GM19023 (cell line): ENCODE data around the gene CACNA1G.

Experiments
- ATAC-seq: cut with Tn5 transposase; IDR thresholded peaks from one replicate; pipeline ENCODE4 v1.9.1; 2021; ENCODE audit warnings: mild to moderate bottlenecking, moderate library complexity; ENCODE audit not compliant: unreplicated experiment

CACNA1G gene

DNA sequence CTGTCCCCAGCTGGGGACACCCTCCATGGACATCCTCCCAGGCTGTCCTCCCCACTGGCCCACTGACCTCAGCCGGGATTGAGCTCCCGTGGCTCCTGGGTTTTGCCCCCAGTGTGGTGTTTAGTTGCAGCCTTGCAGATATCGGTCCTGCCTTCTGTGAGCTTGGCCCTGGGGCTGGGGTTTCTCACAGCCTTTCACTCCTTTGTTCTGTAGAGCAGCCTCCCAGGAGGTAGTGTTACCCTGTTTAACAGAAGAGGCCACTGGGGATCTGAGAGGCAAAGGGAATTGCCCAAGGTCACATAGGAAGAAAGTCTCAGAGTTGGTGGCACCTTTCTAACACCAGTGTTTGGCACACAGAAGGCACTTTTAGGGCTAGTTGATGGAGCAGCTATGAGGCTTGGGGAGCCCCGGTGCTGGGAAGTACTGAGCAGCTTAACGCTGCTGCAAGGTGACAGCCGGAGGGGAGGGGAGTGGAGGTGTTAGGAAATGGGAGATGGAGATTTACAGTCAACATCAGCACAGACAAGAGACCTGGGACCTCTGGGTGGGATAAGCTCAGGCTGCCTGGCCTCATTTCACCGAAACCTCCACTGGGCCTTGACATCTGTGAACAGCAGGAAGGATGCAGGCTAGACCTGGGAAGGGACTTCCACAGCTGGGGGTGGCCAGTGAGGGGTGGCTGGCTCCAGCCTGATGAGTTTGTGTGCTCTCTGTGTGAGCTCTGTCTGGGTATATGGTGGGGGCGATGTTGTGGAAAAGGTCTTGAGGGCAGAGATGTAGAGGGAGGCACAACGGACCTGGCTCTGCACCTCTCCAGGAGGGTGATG, 26.1 kb downstream of the CACNA1G start:
- ATAC-seq = no peak

DNA sequence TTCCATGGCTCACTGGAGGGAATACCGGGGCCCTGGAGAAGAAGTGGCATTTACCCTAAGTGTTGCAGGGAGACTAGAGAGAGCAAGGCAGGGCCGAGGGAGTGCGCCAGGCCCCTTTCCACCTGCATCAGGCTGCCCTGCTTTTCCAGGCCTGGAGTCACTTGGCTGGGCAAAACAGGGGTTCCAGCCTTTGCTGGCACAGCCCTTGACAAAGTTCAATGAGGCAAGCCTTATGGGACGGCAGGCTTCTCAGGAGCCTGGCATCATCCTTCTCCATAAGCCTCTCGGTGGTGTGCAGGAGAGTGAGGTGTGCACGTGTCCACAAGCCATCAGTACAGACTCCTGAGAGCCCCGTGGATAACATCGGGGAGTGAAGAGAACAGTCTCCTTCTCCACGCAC, 27.1 kb downstream of the CACNA1G start:
- no peak for ATAC-seq

DNA sequence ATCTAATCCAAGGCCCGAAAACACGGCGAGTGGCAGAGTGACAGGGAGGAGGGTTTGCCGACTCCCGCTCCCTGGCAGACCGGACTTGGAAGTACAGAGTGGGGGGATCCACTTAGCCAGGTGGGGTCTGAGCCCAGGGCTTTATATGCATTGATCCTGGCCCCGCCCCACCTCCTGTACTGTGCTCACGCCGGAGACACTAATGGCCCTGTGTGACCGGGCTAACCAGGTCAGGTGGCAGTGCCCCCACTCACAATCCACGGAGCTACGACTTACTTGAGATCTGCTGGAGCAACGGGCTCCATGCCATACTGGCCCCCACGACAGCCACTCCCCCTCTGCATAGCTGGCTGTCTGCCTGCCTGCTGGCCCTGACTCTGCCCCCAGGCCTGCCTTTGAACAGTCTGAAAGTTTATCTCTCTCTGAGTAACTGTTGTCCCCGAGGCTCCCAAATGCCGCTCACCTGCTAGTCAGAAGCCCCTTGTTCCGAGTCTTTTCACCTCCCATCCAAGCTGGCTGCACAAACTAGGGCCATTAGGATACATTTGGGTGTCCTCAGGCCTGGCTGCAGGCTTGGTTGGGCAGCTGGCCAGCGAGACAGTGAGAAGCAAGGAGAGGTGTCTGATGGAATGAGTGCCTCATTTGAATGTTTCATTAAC, 28.0 kb downstream of the CACNA1G start:
- ATAC-seq = no peak

DNA sequence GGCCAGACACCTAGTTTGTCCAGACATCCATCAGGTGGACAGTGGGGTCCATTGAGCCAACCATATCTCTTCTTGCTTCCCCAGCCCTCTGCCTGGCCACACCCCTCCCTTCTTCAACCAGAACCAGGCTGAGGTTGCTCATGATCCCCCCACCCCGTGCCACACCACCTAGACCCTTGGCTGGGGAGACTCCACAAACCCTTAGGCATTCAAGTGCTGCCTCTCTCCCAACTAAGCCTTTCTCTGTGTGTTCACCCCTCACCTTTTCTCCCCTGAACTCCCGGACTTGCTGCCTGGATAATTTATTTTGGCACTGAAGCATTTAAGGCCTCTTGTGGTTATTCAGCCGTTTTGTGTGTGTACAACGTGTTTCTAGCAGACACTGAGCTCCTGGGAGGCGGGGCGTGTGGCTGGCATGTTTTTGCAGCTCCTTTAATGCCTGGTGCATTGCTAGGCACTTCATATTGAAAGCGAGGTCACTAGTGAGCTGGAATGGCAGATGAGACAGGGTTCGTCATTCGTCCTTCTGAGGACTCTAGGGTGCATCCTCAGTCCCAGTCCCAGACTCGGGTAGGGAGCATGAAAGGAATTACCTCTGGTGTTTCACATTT, 28.7 kb downstream of the CACNA1G start:
- no peak for ATAC-seq

DNA sequence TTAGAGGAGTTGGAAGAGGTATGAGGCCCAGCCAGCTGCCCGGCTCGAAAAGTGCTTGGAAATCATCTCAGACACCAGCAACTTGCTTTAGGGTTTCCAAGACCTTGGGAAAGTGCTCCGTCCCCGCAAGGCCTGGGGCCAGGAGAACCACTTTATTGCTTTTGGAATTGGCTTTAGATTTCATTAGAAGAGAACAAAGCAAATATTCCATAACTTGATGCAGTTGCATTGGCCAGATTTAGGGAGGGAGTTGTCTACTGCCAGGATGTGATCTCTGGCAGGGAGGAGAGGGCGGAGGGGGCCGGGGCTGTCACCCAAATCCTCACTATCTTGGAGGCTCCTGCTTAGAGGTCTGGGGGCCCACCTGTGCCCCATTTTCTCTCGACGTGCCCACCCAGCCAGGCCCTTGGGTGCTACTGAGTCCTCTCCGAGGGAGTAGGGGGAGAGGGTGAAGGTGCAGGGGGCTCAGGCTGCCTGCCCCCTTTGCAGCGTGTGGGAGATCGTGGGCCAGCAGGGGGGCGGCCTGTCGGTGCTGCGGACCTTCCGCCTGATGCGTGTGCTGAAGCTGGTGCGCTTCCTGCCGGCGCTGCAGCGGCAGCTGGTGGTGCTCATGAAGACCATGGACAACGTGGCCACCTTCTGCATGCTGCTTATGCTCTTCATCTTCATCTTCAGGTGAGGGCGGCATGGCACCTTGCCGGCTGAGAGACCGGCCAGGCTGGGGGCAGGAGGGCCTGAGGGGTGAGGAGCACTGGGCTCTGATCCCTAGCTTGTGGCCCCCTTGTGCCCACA, 30.6 kb downstream of the CACNA1G start:
- ATAC-seq = no peak

DNA sequence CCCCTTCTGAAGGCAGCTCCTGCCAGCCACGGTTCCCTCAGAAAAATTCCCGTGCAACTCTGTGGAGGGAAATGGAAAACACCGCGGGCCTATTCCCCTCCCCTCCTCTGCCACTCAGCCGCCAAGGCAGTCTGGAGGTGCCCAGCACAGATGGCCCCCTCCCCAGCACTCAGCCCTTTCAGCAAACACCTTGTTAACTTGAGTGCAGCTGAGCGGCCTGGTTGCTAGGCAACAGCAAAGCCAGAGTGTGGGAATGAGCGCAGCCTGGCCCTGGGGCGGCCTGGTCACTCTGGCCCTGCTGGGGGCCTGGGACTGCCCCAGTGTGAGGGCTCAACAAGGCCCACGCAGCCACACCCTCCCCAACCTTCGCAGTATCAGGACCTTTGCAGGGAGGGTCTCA, 32.8 kb downstream of the CACNA1G start:
- no peak for ATAC-seq

DNA sequence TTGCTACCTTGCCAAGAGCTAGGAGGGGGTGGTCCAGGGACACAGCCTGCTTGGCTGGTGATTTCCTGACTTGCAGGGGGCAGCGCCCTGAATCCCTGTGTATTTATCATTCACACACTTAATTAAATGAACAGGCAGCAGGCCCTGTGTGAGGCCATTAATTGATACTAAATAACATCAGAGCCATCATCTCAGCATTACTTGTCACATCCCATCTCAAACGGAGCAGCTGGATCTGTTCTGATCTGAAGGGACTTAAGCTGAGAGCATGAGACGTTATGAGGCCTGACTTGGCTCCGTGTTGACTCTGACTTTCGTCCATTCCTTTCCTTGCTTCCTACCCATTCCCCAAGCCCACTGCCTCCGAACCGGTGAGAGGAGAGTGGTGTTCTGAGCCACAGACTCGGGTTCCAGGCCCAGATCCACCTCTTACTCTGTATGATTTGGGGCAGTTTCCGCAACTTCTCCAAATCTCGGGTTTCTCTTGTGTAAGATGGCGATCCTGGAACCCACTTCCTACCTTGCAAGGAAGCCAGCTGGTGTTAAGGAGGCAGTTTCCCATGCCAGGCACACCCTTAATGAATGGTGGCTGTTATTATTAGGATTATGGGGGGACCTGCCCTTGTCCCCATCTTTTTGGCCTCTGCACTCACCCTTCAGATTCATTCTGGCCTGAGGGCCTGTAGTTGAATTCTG, 33.8 kb downstream of the CACNA1G start:
- no peak for ATAC-seq

DNA sequence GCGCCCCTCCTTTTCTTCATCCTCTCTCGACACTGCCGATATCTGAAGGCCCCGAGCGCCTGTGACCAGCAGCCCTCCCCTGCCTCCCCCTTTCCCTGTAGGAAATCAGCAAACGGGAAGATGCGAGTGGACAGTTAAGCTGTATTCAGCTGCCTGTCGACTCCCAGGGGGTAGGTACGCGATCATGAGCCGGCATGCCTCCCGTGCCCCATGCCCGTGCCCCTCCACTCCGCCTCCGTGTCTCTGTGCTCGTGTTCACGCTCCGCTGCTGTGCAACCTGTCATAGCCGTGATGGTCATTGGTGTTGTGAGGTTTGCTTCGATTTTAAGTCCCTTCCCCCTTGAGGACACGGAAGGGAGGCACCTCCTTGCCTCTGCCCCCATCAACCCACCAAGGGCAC, 34.4 kb downstream of the CACNA1G start:
- no peak for ATAC-seq

DNA sequence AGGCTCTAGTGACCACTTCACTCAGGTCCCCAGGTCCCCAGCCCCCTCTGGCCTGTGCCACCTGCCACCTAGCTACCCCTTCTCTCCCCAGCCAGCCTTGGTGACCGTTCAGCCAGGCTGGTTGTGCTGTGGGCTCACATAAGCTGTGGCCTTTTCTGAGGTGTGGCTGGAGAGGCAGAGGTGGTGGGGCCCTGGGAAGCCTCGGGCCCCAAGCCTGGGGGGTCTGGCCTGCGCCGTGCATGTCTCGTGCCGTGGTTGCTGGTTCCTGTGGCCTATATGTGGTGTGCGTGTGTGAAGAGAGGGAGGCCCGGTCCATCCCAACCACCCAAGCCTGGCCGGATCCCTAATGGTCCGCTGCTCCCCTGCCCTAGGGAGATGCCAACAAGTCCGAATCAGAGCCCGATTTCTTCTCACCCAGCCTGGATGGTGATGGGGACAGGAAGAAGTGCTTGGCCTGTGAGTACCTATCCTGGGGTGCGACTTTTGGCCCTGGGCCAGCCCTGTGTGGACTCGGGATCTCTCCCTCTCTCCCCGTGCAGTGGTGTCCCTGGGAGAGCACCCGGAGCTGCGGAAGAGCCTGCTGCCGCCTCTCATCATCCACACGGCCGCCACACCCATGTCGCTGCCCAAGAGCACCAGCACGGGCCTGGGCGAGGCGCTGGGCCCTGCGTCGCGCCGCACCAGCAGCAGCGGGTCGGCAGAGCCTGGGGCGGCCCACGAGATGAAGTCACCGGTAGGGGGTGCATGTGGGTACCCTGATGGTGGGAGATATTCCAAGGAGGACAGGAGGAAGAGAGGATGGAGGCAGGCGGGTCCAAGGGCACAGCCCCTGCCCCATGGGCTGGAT, 35.9 kb downstream of the CACNA1G start:
- ATAC-seq = no peak

DNA sequence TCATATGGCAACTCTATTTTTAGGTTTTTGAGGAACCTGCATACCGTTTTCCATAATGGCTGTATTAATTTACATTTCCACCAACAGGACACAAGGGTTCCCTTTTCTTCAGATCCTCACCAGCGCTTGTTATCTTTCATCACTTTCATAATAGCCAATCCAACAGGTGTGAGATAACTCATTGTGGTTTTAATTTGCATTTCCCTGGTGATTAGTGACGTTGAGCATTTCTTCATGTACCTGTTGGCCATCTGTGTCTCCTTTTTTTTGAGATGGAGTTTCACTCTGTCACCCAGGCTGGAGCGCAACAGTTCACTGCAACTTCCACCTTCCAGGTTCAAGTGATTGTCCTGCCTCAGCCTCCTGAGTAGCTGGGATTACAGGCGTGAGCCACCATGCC, 38.0 kb downstream of the CACNA1G start:
- no peak for ATAC-seq

DNA sequence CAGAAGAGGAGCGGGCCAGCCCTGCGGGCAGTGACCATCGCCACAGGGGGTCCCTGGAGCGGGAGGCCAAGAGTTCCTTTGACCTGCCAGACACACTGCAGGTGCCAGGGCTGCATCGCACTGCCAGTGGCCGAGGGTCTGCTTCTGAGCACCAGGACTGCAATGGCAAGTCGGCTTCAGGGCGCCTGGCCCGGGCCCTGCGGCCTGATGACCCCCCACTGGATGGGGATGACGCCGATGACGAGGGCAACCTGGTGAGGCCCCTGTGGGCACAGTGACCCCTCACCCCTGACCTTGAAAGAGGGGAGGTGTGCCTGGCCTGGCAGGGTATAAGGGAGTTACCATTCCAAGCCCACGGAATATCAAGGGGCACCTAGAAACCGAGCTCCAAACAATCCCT, 39.1 kb downstream of the CACNA1G start:
- no peak for ATAC-seq

DNA sequence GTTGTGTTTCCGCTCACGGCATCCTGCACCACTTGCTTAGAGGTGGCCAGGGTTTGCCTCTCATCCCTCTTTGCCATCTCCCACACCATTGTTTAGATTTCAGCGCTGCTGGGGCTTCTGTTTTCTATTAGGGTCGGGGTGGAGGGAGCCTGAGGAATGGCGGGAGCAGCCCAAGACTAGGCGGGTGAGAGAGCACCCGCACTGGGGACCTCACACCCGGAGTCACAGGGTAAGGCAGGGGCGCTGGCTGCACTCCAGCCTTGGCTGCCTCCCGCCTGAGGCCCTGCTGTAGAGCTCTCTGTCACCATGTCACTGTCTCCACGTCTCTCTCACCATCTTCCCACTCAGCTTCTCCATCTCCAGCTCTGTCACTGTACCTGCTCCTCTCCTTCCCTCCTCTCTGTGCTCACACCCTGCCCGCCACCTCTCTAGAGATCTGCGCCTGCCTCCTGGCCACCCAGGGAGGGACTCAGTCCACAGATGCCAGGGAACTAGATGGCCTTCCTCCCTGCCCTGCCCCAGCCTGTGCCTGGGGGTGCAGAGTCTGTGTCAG, 41.4 kb downstream of the CACNA1G start:
- ATAC-seq = no peak

DNA sequence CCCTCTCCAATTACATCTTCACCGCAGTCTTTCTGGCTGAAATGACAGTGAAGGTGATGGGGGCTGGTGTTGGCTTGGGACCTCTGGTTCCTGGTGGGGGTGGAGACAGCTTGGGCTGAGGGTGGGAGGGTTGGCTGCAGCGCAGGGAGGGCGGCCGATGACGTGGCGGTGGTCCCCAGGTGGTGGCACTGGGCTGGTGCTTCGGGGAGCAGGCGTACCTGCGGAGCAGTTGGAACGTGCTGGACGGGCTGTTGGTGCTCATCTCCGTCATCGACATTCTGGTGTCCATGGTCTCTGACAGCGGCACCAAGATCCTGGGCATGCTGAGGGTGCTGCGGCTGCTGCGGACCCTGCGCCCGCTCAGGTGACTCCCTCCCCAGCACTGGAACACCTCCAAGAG, 42.3 kb downstream of the CACNA1G start:
- ATAC-seq = no peak

DNA sequence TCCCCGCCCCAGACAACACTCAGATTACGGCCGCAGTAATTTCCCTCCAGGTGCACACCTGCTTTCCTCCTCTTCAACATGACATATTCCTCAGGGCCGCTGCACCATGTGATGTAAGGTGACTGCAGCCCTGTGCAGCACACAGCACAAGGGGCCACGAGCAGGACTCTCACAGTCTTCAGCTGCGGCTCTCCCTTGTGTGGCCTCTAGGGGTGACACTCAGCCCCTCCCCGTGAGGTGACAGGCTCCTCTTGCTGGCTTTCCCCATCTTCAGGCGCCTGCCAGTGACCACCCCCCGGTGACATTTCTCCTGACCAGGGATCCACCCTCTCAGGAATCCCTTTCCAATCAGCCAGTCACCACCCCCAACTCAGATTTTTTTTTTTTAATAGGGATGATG, 42.8 kb downstream of the CACNA1G start:
- ATAC-seq = no peak

DNA sequence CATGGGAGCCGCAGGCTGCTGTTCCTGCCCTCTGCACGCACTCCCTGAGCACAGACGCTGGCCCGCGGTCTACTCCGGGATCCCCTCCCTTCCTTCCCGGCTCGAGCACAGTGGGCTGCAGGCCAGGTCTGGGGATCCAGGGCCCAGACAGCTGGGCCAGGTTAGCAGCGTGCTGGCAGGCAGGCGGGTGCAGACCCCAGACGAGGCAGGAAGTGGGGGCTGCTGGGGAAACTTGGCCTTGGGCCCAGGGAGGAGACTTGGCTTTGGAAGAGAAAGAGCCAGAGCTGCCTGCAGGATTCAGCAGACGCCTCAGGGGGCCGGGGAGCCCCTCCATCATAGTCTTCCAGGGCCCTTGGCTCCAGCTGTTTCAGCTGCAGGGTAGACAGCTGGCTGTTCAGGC, 44.0 kb downstream of the CACNA1G start:
- ATAC-seq = no peak

DNA sequence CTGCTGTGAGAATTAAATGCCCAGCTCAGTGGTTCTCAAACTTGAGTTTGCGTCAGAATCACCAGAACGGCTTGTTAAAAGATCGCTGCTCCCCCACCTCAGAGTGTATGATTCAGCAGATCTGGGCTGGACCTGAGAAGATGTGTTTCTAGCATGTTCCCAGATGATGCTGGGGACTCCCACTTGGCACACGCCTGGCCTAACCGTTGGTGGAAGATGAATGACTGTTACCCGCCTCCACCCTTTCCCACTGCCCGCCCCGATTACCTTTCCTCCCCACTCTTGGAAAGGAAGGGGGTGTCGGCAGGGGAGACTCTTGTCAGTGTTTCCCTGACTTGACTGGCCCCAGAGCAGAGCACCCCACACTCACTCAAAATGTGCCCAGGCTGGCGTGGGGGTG, 44.9 kb downstream of the CACNA1G start:
- ATAC-seq = no peak

DNA sequence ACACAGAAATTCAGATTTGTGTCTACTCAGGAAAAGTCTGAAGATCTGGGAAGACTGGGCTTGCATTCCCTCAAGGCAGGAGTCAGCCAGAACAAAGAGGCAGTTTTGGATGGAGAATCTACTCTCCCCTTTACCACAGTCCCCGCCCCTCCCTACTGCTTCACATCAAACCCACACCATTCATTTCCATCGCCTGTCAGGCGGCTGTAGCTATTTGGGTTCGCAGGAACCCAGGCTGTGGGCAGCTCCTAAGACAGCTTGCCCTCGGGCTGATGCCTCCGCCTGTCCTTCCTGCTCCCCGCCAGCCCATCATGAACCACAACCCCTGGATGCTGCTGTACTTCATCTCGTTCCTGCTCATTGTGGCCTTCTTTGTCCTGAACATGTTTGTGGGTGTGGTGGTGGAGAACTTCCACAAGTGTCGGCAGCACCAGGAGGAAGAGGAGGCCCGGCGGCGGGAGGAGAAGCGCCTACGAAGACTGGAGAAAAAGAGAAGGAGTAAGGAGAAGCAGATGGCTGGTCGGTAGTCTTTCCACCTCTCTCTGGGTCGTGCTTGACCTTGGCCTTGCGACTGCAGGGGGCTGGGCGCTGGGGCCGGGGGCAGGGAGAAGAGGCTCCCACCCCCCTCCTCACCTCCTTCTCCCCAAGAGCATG, 47.1 kb downstream of the CACNA1G start:
- ATAC-seq = no peak

DNA sequence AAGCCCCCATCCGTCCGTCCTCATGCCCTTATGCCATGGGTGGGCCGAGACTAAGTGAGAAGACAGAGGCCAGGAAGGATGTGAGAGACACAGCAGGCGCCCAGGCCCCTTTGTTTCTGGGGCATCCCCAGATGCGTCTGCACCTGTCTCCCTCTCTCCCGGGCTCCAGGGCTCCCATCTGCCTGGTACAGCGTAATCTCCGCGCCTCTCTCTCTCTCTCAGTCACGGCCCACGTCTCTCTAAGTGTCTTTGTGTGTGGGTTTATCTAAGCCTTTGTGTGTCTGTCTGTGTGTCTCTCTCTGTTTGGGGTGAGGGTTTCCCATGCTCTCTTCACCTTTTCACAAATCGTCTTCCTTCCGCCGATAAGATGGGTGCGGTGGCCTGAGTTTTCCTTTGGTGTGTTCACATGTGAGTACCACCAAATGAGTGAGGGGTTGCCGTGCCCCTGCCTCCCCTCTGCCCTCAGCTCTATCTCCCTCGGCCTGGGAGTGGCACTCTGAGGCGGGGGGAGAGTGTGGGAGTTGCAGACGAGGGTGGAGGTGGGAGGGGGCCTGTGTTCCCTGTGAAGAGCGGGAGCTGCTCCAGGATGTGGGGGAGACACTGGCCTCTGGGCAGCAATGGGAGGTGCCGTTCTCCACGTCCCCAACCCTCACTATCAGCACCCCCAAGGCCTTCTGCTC, 48.3 kb downstream of the CACNA1G start:
- ATAC-seq = no peak
